NCI-H82 treated with DMSO at 0.1 percent for 48 hours (cell line): ENCODE measurements around the gene TMEM87B.
"Not testable (repeated sequence)": the region's sequence is repeated elsewhere in the genome, so short reads cannot be mapped to it uniquely, and the experiment has no call there.

Experiments
- DNase-seq: peaks from one replicate; lab custom pipeline; 2025; ENCODE audit not compliant: unreplicated experiment; lab: John Stamatoyannopoulos, UW

The TMEM87B gene

DNA sequence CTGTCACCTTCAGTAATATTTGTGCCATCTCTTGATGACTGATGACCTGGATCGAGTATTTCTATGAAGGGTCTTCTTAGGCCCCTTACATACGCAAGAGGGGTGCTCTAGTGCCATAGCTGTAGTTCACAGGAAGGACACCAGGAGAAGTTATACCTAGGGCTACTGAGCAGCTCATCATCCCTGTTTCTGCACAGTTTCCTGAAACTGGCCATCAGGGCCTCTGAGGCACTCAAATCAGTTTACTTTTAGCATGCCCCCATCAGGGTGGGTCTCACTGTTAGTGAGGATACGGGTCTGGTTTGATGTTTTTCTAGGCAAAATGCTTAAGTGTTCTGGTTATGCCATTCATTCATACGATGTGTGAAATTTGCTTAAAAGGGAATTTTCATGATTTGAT, 63.1 kb downstream of the TMEM87B start:
- DNase-seq, result no peak

DNA sequence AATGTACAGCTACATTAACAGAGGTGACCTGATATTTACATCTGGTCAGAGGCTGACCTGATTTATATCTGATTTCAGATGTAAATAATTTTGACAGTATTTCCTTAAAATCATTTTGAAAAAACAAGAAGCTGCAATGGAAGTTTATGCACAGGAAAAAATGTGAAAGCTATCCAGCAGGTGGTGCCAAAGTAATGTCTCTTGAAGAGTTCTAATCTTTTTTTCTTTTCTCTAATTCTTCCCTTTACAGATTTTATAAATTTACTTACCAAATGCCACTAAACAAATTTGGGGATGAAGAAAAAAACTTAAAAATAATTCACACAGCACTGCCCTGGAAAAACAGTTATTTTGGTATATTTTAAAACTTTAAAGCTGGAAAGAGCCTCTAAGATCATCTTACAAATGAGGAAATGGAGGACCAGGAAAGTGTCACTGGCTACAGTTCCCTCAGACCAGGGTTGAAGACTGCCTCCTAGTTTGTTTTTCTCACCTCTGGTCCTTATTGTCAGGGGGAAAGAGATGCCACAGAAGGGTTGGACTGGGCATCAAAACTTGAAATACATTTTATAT, 66.7 kb downstream of the TMEM87B start:
- DNase-seq, result peak; percentile 15

DNA sequence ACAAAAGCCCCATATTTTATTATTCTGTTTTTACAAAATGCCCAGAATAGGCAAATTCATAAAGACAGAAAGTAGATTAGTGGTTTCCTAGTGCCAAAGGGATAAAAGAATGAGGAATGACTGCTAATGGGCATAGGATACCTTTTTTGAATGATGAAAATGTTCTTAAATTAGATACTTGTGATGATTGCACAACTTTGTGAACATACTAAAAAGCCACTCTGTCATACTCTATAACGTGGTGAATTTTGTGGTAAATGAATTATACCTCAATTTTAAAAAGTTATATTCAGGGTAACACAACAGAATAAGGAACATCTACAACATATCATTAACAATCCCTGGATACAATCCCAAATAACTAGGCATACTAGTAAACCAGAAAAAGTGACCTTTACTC, 74.0 kb downstream of the TMEM87B start:
- no peak for DNase-seq

DNA sequence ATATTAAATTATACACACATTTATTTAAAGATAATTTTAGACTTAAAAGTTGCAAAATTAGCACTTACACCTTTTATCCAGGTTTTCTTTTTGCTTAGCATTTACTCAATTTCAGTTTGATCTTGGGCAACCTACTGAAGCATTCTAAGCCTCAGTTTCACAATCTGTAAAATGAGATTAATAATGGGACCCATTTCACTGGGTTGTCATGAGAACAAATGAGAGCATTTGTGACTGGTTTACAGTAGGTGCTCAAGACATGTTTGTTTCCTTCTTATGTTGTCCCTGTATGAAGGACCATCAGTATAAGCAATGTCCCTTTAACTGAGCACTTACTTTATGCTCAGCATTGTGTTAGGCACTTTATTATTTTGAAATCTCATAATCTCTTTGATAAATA, 78.3 kb downstream of the TMEM87B start:
- DNase-seq, result no peak

DNA sequence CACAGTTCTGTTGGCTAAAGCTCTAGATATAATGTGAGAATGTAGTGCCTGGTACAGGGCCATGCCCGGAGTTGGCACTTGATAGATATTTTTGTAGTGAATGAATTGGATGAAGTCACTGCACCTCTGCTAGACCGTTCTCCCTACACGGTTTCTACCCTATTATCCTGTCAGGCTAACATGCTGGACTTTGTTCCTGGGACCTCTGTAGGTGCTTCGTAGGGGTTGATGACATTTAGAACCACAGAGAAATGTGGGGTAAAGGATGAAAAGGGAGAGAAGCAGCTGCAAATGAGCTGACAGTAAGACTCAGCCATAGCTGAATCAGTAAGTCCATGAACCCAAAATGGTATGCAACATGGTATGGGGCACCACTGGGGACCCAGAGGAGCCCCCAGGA, 79.1 kb downstream of the TMEM87B start:
- DNase-seq, result no peak

DNA sequence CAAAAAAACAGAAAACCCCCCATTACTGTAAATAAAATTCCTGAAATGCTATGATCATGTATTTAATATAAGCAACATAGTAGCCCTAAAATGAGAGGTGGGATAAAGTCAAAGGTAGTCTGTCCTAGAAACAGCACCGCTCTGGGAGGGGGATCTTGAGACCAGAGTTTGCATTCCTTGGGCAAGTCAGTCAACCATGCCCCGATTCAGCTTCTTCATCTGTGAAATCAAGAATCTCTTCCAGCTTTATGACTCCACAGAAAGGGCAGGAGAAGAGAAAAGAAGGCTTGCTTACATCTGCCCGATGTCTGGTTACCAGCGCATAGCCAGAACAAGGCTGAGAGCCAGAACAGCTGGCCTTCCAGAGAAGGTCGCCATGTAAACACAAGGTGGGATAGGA, 81.0 kb downstream of the TMEM87B start:
- no peak for DNase-seq

DNA sequence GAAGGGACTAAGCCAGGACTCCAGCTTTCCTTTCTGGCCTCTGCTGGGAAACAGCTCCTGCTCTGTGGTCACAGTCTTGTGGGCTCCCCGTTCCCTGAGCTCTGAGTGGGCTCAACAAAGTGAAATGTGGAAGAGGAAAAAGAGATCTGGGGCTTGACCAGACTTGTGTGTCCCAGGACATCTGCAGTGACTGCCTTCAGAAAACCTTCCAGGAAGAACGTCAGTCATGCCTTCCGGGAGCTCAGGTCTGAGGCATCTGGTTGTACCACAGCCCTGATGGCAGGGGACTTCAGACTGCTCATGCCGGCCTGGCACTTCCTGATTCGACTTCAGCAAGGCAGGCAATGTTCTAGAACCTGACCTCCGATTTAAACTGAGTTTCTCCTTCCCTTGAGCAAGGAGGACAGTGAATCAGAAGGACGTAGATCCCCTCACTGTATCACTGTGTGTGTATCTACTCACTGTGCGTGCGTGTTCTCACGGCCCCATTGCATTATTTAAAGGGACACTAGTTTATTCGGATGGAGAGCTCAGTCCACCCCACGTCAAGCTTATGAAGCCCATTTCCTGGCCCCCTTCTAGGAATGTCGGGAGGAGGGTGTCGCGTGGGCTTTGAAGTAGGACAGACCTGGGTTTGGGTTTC, 82.6 kb downstream of the TMEM87B start:
- no peak for DNase-seq

DNA sequence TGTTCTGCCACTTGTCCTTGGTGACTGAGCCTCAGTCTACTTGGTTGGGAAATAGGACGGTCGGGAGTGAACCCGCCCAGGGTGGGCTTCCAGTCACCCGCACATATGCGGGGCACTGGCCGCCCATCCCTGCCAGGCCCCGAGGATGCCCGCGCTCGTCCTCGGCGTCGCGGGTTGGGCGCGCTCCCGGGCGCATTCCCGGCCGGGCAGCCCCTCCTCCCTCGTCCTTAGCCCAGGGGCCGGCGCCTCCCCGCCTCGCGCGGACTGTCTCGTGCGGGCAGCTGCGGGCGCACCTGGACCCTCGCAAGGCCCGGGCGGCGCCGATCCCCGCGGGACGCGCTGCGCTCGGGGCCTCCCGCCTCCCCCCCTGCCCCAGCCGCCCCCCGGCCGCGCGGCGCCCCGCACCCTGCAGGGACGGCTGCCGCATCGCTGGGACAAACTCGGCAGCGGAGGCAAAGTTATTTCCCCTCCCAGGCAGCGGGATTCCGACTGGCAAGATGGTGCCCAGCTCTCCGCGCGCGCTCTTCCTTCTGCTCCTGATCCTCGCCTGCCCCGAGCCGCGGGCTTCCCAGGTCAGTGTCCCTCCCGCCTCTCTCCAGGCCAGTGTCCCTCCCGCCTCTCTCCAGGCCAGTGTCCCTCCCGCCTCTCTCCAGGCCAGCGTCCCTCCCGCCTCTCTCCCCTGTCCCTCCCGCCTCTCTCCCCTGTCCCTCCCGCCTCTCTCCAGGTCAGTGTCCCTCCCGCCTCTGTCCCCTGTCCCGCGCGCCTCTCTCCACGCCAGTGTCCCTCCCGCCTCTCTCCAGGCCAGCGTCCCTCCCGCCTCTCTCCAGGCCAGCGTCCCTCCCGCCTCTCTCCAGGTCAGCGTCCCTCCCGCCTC, 83.3 kb downstream of the TMEM87B start, which contains the start of gene FBLN7:
TSS of gene FBLN7 (plus strand) at position 227 of the 874 bp plus-strand sequence. CDS start at position 498, 271 bp downstream.
- DNase-seq, result no peak

DNA sequence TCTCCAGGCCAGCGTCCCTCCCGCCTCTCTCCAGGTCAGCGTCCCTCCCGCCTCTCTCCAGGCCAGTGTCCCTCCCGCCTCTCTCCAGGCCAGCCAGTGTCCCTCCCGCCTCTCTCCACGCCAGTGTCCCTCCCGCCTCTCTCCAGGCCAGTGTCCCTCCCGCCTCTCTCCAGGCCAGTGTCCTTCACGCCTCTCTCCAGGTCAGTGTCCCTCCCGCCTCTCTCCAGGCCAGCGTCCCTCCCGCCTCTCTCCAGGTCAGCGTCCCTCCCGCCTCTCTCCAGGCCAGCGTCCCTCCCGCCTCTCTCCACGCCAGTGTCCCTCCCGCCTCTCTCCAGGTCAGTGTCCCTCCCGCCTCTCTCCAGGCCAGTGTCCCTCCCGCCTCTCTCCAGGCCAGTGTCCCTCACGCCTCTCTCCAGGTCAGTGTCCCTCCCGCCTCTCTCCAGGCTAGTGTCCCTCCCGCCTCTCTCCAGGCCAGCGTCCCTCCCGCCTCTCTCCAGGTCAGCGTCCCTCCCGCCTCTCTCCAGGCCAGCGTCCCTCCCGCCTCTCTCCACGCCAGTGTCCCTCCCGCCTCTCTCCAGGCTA, 84.1 kb downstream of the TMEM87B start:
- DNase-seq, result not testable (repeated sequence)

DNA sequence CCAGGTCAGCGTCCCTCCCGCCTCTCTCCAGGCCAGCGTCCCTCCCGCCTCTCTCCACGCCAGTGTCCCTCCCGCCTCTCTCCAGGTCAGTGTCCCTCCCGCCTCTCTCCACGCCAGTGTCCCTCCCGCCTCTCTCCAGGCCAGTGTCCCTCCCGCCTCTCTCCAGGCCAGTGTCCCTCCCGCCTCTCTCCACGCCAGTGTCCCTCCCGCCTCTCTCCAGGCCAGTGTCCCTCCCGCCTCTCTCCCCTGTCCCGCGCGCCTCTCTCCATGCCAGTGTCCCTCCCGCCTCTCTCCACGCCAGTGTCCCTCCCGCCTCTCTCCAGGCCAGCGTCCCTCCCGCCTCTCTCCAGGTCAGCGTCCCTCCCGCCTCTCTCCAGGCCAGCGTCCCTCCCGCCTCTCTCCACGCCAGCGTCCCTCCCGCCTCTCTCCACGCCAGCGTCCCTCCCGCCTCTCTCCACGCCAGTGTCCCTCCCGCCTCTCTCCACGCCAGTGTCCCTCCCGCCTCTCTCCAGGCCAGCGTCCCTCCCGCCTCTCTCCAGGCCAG, 84.7 kb downstream of the TMEM87B start:
- DNase-seq, result not testable (repeated sequence)

DNA sequence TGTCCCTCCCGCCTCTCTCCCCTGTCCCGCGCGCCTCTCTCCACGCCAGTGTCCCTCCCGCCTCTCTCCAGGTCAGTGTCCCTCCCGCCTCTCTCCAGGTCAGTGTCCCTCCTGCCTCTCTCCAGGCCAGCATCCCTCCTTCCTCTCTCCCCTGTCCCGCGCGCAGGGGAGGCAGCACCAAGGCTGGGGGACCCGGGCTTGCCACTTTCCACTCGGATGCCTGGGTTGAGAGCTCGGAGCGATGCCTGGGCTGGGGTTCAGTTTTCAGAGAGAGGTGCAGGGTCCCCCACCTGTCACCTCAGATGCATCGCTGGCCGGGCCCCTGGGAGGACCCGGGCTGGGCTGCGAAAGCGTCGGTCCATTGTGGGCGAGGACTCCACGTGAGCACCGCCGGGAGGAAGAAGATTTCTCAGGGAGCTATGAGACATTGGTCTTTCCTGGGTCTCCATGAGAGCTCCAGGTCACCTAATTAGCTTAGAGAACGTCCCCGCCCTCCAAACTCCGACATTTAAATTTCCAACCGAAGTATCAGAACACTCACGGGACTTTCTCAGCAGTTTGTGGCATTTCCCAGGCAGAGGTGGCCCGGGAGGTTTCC, 85.2 kb downstream of the TMEM87B start:
- DNase-seq, result no peak

DNA sequence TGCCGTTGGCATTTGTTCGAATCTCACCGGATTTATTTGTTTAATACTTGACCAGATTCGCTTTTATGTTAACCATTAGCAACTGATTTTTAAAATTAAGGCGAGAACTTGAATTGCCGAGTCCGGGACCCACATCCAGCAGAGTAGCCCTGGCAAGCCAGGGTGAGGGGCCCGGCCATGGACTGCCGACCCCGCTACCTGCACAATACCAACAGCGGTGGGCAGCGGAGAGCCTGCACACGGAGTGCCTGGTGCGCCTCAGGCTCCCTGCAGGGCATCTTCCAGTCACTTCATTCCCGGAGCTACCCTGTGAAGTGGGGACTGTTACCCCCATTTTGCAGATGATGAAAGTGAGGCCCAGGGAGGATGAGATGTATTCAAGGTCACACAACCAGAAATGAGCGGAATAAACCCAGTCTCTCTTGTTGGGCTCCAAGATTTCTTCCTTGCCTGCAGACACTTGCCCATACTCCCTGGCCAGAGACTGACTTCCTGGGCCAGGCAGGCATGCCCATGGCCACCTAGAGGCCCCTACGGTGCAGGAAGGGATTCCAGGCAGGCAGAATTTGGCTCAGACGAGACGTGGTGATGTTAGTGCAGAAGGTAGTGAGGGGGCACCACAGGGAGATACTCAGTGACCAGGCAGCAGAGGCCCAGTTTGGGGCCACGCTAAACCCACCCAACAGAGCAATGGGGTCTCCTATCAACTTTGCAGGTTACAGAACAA, 86.0 kb downstream of the TMEM87B start:
- no peak for DNase-seq

DNA sequence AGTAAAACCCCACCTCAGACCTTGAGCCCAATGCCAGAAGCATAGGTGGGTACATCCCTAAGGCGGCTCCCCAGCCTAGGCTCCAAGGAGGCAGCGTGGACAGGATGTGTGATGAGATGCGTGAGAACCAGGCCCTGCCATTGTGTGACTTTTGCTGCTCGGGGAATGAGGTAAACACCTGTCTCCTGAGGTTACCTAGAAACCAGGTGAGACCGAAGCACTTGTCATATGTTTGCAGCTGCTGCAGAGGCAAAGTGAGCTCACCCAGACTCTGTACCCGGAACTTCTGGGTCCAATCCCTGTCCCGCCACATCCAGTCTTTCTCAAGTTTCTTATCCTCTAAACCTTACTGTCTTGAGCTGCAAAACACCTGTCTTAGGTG, 86.5 kb downstream of the TMEM87B start:
- DNase-seq, result no peak

DNA sequence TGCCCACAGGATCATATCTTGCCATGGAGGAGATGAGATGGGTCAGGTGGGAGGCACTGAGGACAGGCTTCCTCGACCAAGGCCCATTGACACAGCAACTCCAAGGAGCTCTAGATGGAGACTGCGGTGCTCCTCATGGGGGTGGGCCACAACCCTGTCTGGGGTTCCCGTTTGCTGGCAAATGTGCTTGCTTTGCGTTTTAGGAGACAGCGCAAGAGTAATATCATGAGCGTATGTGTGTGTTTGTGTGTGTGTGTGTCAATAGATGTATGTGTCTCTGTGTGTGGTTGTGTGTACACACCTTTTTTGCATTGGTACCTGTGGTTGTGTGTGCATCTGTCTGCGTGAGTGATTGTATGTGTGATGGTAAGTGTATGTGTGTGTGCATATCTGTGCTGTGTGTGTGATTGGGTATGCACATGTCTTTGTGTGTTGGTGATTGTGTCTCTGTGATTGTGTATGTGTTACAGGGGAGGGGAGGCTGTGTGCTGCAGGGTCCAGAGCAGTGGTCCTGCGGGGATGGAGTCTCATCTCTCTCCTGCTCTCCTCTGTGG, 87.5 kb downstream of the TMEM87B start:
- no peak for DNase-seq

DNA sequence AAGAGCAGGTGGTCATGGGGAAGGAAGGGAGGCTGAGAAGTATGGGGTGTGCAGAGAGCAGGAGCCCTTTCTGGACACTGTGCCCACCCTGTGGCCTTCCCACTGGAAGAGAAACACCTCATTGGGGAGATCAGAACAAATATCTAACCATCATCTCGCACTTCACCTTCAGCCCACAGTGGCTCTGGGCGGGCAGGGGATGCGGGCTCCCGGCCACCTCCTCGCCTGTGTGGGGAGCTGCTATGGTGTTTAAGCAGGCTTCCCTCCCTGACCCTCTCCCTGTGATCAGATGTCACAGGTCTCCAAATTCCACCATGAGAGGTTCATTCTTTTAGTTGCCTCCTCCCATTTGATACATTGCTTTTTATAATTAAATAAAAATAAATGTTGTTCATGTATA, 88.1 kb downstream of the TMEM87B start:
- no peak for DNase-seq

DNA sequence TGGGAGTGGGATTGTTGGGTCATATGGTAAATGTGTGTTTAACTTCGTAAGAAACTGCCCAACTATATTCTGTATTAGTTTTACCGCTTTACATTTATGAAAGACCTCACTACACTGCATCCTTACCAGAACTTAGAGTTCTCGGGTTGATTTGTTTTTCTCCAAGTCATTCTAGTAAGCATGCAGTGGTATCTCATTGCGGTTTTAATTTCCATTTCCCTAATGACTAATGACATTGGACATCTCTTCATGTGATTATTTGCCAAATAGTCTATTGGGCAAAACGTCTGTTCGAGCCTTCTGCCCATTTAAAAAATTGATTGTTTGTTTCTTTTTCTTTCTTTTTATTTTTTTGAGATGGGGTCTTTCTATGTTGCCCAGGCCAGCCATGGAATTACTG, 89.9 kb downstream of the TMEM87B start:
- DNase-seq, result no peak

DNA sequence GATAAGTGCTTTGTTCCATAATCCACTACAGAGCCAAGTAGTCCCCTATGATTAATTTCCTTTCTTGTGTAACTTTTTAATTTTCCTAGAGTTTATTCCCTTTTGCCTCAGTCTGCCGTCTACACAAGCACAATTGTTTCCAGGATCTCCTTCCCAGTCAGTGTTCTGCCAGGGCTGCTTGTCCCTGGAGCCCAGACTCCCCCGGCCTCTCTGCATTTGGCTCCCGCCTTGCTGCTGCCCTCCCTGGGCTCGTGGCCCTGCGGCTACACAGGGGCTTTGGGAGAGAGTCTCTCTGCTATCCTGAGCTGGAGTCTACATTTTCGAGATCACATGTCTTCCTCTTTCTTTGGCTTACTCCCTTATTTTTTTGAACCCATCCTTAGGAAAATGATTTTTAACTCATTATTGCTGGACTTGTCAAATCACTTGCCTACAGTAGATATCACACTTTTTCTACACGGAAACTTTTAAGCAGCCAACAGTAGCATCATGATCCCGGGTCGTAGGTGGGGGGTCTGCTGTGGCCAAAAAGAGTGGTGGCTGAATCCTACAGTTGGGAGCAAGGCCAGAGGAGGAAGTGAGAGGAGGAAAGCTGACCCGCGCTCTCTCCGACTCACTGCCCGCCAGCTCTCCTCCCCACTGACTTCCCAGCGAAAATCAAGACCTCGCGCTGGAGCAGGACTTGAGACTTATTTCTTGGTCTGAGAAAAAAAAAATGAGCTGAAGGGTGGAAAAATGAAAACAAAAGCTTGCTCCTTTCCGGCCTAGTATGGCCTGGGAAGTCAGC, 92.5 kb downstream of the TMEM87B start:
- DNase-seq, result no peak

DNA sequence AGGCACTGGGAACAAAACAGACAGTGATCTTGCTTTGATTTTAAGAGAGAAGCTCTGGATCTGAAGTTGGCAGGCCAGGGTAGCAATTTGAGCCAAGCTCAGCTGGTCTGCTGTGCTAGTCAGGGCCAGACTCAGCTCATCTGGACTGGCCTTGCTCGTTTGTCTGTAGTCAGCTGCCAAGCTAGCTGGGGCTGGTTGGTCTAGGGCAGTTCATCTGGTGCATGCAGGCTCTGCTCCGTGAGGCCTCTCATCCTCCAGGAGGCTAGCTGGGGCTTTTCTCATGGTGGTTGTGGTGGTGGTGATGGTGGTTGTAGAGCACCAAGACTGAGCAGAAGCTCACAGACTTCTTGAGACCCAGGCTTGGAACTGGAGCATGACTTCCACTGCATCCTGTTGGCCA, 93.4 kb downstream of the TMEM87B start:
- no peak for DNase-seq

DNA sequence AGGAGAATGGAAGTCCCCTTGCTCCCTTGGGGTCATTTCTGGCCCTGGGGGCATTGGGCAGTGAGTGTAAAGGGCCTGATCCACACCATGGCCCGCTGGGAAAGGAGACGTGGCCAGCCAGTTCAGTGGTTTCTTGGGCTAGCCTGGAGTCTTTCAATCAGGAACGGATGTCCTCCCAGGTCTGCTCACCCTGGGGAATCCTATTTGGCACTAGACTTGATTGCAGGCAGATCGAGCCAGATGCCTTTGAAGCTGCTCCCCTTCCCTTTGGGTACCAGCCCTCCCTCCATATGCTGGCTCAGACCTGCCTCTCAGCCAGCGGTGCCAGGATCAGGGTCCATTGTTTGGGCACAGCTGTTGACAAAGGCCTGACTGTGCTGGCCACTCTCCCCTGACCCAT, 94.1 kb downstream of the TMEM87B start:
- no peak for DNase-seq
